ENCODE results near the gene CENPP.

Gene CENPP

DNA sequence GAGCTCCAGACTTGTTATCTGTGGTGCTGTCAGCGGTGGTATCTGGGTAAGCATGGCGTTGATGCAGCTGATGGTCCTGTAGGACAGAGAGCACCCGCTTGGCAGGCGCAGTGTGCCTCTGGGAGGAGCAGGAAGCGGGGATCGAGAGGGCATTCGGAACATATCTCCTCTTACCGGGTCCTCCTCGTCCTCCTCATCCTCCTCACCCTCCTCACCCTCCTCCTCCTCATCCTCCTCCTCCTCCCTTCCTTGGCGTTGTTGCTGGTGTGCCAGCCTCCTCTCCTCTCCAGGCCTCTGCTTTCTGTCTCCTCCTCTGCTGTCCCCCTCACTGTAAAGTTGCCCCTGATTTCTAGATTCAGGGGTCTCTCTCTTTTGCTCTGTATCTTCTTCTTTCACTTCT, 188.9 kb downstream of the CENPP start:
- no peaks in the 10 kb centered on the region for H3K9me3 ChIP-seq (ENCODE audit: control insufficient read depth, low read length)
- peaks cover 4% of the 10 kb centered on the region for H3K4me1 ChIP-seq (ENCODE audit: control insufficient read depth, insufficient read depth, low read length)
- H3K36me3 ChIP-seq (ENCODE audit: control insufficient read depth, insufficient read depth, low read length), result no peaks in the 10 kb centered on the region
- no peaks in the 10 kb centered on the region for H3K27me3 ChIP-seq (ENCODE audit: control insufficient read depth, insufficient read depth, low read length, poor library complexity, severe bottlenecking)
- H3K27ac ChIP-seq (ENCODE audit: insufficient read depth, low read depth, low read length, poor library complexity, severe bottlenecking), result no peak overlapping the region
- no peak overlapping the region for H3K4me3 ChIP-seq (ENCODE audit: insufficient read depth, low read depth, low read length)
- WGBS, 2 experiments, result 94% methylated on average over 10 of the region's 10 CpGs

GRCh38 chr9:92516521-92516920, 190.8 kb downstream of the CENPP start:
- Histone ChIP-seq H3K4me3 (ENCODE audit: insufficient read depth, low read depth, low read length) (no peak overlapping the region), H3K36me3 (ENCODE audit: control insufficient read depth, insufficient read depth, low read length) (no peaks in the 10 kb centered on the region), H3K4me1 (ENCODE audit: control insufficient read depth, insufficient read depth, low read length) (peaks cover 4% of the 10 kb centered on the region), H3K9me3 (ENCODE audit: control insufficient read depth, low read length) (no peaks in the 10 kb centered on the region), H3K27me3 (ENCODE audit: control insufficient read depth, insufficient read depth, low read length, poor library complexity, severe bottlenecking) (no peaks in the 10 kb centered on the region), H3K27ac (ENCODE audit: insufficient read depth, low read depth, low read length, poor library complexity, severe bottlenecking) (no peak overlapping the region)
- WGBS, 2 experiments, result 100% methylated on average over 1 of the region's 1 CpG; no CpG with 5 or more reads in 1 of the 2 experiments

DNA sequence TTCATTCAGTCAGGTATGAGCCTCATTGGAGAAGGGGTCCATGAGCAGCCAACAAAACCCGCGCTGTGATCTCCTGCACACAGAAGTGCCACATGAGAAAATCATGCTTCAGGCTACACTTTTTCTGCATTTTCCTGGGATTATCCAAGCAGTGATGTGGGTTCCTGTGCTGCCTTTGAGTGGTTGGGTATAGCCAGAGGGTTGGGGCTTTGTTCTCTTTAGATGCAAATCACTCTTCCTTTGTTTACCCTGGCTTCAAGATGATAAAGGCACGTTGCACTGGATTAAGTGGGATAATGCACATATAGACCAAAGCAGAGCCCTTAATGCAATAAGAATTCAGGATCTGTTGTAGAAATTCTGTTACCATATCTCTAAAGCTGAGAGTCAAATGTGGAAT, 191.3 kb downstream of the CENPP start:
- H3K36me3 ChIP-seq (ENCODE audit: control insufficient read depth, insufficient read depth, low read length), result no peaks in the 10 kb centered on the region
- H3K4me1 ChIP-seq (ENCODE audit: control insufficient read depth, insufficient read depth, low read length), result peaks cover 4% of the 10 kb centered on the region
- H3K27me3 ChIP-seq (ENCODE audit: control insufficient read depth, insufficient read depth, low read length, poor library complexity, severe bottlenecking), result no peaks in the 10 kb centered on the region
- WGBS, 2 experiments, result 34 to 40% methylated on average over 3 of the region's 3 CpGs
- H3K27ac ChIP-seq (ENCODE audit: insufficient read depth, low read depth, low read length, poor library complexity, severe bottlenecking), result no peak overlapping the region
- no peak overlapping the region for H3K4me3 ChIP-seq (ENCODE audit: insufficient read depth, low read depth, low read length)
- H3K9me3 ChIP-seq (ENCODE audit: control insufficient read depth, low read length), result no peaks in the 10 kb centered on the region

- WGBS, 2 experiments, result 87 to 92% methylated on average over 4 of the region's 4 CpGs
- H3K27me3 ChIP-seq (ENCODE audit: control insufficient read depth, insufficient read depth, low read length, poor library complexity, severe bottlenecking), result no peaks in the 10 kb centered on the region
Measured at GRCh38 chr9:92518199-92518598, 192.4 kb downstream of the CENPP start.

GRCh38 chr9:92520837-92521236, 195.1 kb downstream of the CENPP start:
- H3K27ac ChIP-seq (ENCODE audit: insufficient read depth, low read depth, low read length, poor library complexity, severe bottlenecking), result no peak overlapping the region
- WGBS, 2 experiments, result 81 to 95% methylated on average over 1 of the region's 2 CpGs
- no peaks in the 10 kb centered on the region for H3K36me3 ChIP-seq (ENCODE audit: control insufficient read depth, insufficient read depth, low read length)
- no peaks in the 10 kb centered on the region for H3K27me3 ChIP-seq (ENCODE audit: control insufficient read depth, insufficient read depth, low read length, poor library complexity, severe bottlenecking)
- no peak overlapping the region for H3K4me3 ChIP-seq (ENCODE audit: insufficient read depth, low read depth, low read length)
- no peaks in the 10 kb centered on the region for H3K9me3 ChIP-seq (ENCODE audit: control insufficient read depth, low read length)
- H3K4me1 ChIP-seq (ENCODE audit: control insufficient read depth, insufficient read depth, low read length), result peaks cover 4% of the 10 kb centered on the region

More at GRCh38 chr9:92518199-92518598, 192.4 kb downstream of the CENPP start:
- Histone ChIP-seq H3K36me3 (ENCODE audit: control insufficient read depth, insufficient read depth, low read length) (no peaks in the 10 kb centered on the region), H3K9me3 (ENCODE audit: control insufficient read depth, low read length) (no peaks in the 10 kb centered on the region), H3K27ac (ENCODE audit: insufficient read depth, low read depth, low read length, poor library complexity, severe bottlenecking) (no peak overlapping the region), H3K4me3 (ENCODE audit: insufficient read depth, low read depth, low read length) (no peak overlapping the region), H3K4me1 (ENCODE audit: control insufficient read depth, insufficient read depth, low read length) (peaks cover 4% of the 10 kb centered on the region)

DNA sequence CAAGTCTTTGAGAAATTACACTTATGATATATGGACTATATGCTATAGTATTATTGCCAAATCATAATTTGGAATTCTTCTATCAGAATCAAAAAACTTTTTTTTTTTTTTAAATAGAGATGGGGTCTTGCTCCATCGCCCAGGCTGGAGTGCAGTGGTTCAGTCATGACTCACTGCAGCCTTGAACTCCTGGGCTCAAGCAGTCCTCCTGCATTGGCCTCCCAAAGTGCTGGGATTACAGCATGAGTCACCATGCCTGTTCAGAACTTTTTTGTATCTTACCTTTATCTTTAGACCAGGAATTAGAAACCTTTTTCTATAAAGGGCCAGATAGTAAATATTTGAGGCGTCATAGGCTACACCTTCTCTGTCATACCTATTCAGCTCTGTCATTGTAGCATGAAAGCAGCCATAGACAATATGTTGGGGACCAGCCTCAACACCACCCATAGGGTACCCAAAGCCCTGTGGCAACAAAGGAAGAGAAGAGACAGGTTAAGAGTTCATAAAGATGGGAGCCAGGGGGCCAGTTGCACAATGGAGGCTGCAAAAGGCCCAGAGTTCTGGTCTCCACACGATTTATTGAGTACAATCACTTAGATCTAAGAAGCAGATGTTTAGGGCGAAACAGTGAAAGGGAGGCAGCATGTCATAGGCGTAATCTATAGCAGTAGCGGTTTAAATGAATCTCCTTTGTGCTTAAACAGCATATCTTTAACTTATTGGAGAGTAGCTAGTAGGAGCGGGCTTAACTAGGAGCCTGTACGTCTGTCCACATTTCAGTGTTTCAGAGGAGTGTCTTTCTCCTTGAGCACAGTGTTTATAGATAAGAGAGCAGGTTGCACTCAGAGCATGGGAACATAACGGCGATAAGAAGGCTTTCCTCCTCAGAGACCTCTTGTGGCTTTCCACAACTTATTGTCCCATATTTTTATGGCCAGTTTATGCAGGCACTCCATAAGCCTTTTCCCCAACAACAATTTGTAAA, 197.5 kb downstream of the CENPP start:
- H3K9me3 ChIP-seq (ENCODE audit: control insufficient read depth, low read length), result no peaks in the 10 kb centered on the region
- H3K27me3 ChIP-seq (ENCODE audit: control insufficient read depth, insufficient read depth, low read length, poor library complexity, severe bottlenecking), result no peaks in the 10 kb centered on the region
- H3K4me3 ChIP-seq (ENCODE audit: insufficient read depth, low read depth, low read length), result no peak overlapping the region
- no peaks in the 10 kb centered on the region for H3K36me3 ChIP-seq (ENCODE audit: control insufficient read depth, insufficient read depth, low read length)
- no peak overlapping the region for H3K27ac ChIP-seq (ENCODE audit: insufficient read depth, low read depth, low read length, poor library complexity, severe bottlenecking)
- H3K4me1 ChIP-seq (ENCODE audit: control insufficient read depth, insufficient read depth, low read length), result no peaks in the 10 kb centered on the region
- 97% methylated on average over 10 of the region's 10 CpGs for WGBS, 2 experiments

- no peak overlapping the region for H3K27ac ChIP-seq (ENCODE audit: insufficient read depth, low read depth, low read length, poor library complexity, severe bottlenecking)
Measured at GRCh38 chr9:92524881-92525280, 199.1 kb downstream of the CENPP start.

DNA sequence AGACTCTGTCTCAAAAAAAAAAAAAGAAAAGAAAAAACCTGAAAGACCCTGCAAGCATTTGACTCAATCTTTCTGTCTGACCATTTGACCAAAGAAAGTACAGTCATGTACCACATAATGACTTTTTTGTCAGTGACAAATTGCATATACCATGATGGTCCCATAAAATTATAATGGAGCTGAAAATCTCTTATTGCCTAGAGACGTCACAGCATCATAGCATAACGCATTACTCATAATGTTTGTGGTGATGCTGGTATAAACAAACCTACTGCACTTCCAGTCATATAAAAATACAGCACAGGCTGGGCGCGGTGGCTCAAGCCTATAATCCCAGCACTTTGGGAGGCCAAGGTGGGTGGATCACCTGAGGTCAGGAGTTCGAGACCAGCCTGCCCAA, 199.6 kb downstream of the CENPP start:
- no peak overlapping the region for H3K4me3 ChIP-seq (ENCODE audit: insufficient read depth, low read depth, low read length)
- no peaks in the 10 kb centered on the region for H3K36me3 ChIP-seq (ENCODE audit: control insufficient read depth, insufficient read depth, low read length)
- H3K27me3 ChIP-seq (ENCODE audit: control insufficient read depth, insufficient read depth, low read length, poor library complexity, severe bottlenecking), result no peaks in the 10 kb centered on the region
- 89 to 95% methylated on average over 3 to 5 of the region's 5 CpGs for WGBS, 2 experiments
- H3K27ac ChIP-seq (ENCODE audit: insufficient read depth, low read depth, low read length, poor library complexity, severe bottlenecking), result no peak overlapping the region
- H3K9me3 ChIP-seq (ENCODE audit: control insufficient read depth, low read length), result no peaks in the 10 kb centered on the region
- H3K4me1 ChIP-seq (ENCODE audit: control insufficient read depth, insufficient read depth, low read length), result no peaks in the 10 kb centered on the region

More at GRCh38 chr9:92524881-92525280, 199.1 kb downstream of the CENPP start:
- no peaks in the 10 kb centered on the region for H3K36me3 ChIP-seq (ENCODE audit: control insufficient read depth, insufficient read depth, low read length)
- H3K27me3 ChIP-seq (ENCODE audit: control insufficient read depth, insufficient read depth, low read length, poor library complexity, severe bottlenecking), result no peaks in the 10 kb centered on the region
- H3K9me3 ChIP-seq (ENCODE audit: control insufficient read depth, low read length), result no peaks in the 10 kb centered on the region
- H3K4me1 ChIP-seq (ENCODE audit: control insufficient read depth, insufficient read depth, low read length), result no peaks in the 10 kb centered on the region
- WGBS, 2 experiments, result 91 to 94% methylated on average over 1 of the region's 1 CpG
- no peak overlapping the region for H3K4me3 ChIP-seq (ENCODE audit: insufficient read depth, low read depth, low read length)

DNA sequence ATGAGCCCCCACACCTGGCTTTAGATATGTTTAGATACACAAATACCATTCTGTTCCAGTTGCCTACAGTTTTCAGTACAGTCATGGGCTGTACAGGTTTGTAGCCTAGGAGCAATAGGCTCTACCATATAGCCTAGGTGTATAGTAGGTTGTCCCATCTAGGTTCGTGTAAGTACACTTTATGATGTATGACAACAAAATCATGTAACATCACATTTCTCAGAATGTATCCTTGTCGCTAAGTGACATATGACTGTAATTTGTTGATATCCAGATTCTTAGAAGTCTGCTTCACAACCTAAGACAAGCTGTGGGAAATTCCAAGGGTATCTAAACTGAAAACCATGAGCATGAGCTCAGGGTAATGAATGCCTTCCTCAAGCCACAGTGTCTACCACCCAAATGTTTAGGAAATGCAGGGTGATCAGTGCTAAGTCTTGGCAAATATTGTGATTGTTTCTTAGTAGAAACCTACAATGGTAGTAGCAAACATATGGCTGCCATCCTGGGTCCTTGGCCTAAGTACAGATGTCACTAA, 201.6 kb downstream of the CENPP start:
- 83 to 84% methylated on average over 1 to 2 of the region's 2 CpGs for WGBS, 2 experiments
- Histone ChIP-seq H3K9me3 (ENCODE audit: control insufficient read depth, low read length) (no peaks in the 10 kb centered on the region), H3K27ac (ENCODE audit: insufficient read depth, low read depth, low read length, poor library complexity, severe bottlenecking) (no peak overlapping the region), H3K36me3 (ENCODE audit: control insufficient read depth, insufficient read depth, low read length) (no peaks in the 10 kb centered on the region), H3K27me3 (ENCODE audit: control insufficient read depth, insufficient read depth, low read length, poor library complexity, severe bottlenecking) (no peaks in the 10 kb centered on the region), H3K4me3 (ENCODE audit: insufficient read depth, low read depth, low read length) (no peak overlapping the region), H3K4me1 (ENCODE audit: control insufficient read depth, insufficient read depth, low read length) (no peaks in the 10 kb centered on the region)

DNA sequence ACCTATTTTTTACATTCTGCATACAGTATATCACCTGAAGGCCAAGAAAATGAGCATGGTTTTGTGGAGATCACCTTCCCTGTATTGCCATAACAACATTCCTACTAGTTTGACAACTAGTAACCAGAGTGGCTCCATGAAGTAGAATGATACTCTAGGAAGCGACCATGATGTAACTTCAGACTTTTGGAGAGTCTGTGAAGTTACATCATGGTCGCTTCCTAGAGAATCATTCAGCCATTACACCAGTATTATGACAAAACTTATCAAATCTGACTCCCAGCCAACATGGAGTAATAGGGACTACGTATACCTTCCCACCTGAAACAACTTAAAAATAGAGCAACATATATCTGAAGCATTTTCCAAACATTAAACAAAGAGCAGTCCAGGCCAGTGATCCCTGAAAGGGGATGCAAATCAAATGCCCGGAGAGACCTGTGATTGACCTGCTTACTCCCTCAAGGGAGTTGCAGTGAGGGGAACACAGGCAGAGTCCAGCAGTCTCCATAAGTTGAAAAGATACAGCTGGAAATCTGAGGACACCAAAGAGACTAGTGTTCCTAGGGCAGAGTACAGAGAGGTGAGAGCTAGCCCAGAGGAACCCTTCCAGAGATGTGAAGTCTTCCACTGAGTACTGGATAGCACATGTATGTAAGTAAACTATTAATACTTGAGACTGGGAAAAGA, 202.2 kb downstream of the CENPP start:
- WGBS, 2 experiments, result 89 to 92% methylated on average over 4 of the region's 4 CpGs
- Histone ChIP-seq H3K4me1 (ENCODE audit: control insufficient read depth, insufficient read depth, low read length) (no peaks in the 10 kb centered on the region), H3K27ac (ENCODE audit: insufficient read depth, low read depth, low read length, poor library complexity, severe bottlenecking) (no peak overlapping the region), H3K27me3 (ENCODE audit: control insufficient read depth, insufficient read depth, low read length, poor library complexity, severe bottlenecking) (no peaks in the 10 kb centered on the region), H3K9me3 (ENCODE audit: control insufficient read depth, low read length) (no peaks in the 10 kb centered on the region), H3K36me3 (ENCODE audit: control insufficient read depth, insufficient read depth, low read length) (no peaks in the 10 kb centered on the region), H3K4me3 (ENCODE audit: insufficient read depth, low read depth, low read length) (no peak overlapping the region)
